BLaER1 (cell line): ENCODE measurements around the gene ZNF527.
"Not testable (repeated sequence)": the region's sequence is repeated elsewhere in the genome, so short reads cannot be mapped to it uniquely, and the experiment has no call there.

ENCODE experiments used
- H3K27ac ChIP-seq: shearing (Covaris generic); formaldehyde crosslinking; 2 replicates; pipeline ENCODE4 v1.8.1; 2022
- H3K27me3 ChIP-seq: shearing (Covaris generic); formaldehyde crosslinking; 2 replicates; pipeline ENCODE4 v1.8.1; 2022
- H3K36me3 ChIP-seq: shearing (Covaris generic); formaldehyde crosslinking; 2 replicates; pipeline ENCODE4 v1.8.1; 2022
- H3K4me1 ChIP-seq: shearing (Covaris generic); formaldehyde crosslinking; 2 replicates; pipeline ENCODE4 v1.8.1; 2022
- H3K4me2 ChIP-seq: shearing (Covaris generic); formaldehyde crosslinking; 2 replicates; pipeline ENCODE4 v1.8.1; 2022
- H3K4me3 ChIP-seq: shearing (Covaris generic); formaldehyde crosslinking; 2 replicates; pipeline ENCODE4 v1.8.1; 2022
- H3K9ac ChIP-seq: shearing (Covaris generic); formaldehyde crosslinking; 2 replicates; pipeline ENCODE4 v1.8.1; 2022
- H3K9me3 ChIP-seq: shearing (Covaris generic); formaldehyde crosslinking; 2 replicates; pipeline ENCODE4 v1.8.1; 2022
- H4K20me1 ChIP-seq: shearing (Covaris generic); formaldehyde crosslinking; 2 replicates; pipeline ENCODE4 v1.8.1; 2022
- Cebpa-rat ChIP-seq: shearing (Covaris generic); IDR thresholded peaks from 2 replicates; pipeline ENCODE4 v1.8.1; 2022

ZNF527 gene

GRCh38 chr19:37361994-37362393 is 8.9 kb upstream of the ZNF527 start:
- H3K9me3 ChIP-seq = peaks cover 95% of the 10 kb centered on the region
- no peaks in the 10 kb centered on the region for H3K4me1 ChIP-seq
- no peak overlapping the region for H3K27ac ChIP-seq
- no peak overlapping the region for H3K4me2 ChIP-seq
- TF ChIP-seq Cebpa-rat = no peak
- H3K36me3 ChIP-seq = peaks cover 89% of the 10 kb centered on the region
- H3K4me3 ChIP-seq = 0 out of 2 replicates have a peak overlapping the region, but pooled peaks have one; percentile 17
- H3K27me3 ChIP-seq = no peaks in the 10 kb centered on the region
- no peak overlapping the region for H3K9ac ChIP-seq
- no peaks in the 10 kb centered on the region for H4K20me1 ChIP-seq

GRCh38 chr19:37362733-37363132 is 8.2 kb upstream of the ZNF527 start:
- Histone ChIP-seq H3K27ac (no peak overlapping the region), H3K9ac (no peak overlapping the region), H4K20me1 (no peaks in the 10 kb centered on the region), H3K9me3 (peaks cover 88% of the 10 kb centered on the region), H3K4me2 (no peak overlapping the region), H3K4me1 (no peaks in the 10 kb centered on the region), H3K4me3 (peak overlapping the region; percentile 18; the same call in 1 of the 2 replicates), H3K36me3 (peaks cover 82% of the 10 kb centered on the region), H3K27me3 (no peaks in the 10 kb centered on the region)
- no peak for TF ChIP-seq Cebpa-rat

GRCh38 chr19:37370386-37370879 is 466 bp upstream of the ZNF527 start:
- Histone ChIP-seq H3K36me3 (peaks cover 31% of the 10 kb centered on the region), H3K9me3 (peaks cover 33% of the 10 kb centered on the region), H3K9ac (peak overlapping the region; percentile 88), H3K4me1 (peaks cover 16% of the 10 kb centered on the region), H3K4me3 (peak overlapping the region; percentile 79), H3K27ac (peak overlapping the region; percentile 76), H3K4me2 (peak overlapping the region; percentile 88)
- H4K20me1 ChIP-seq, H3K27me3 ChIP-seq: not testable (repeated sequence)

GRCh38 chr19:37389234-37389633 is 18.3 kb downstream of the ZNF527 start:
- TF ChIP-seq Cebpa-rat = no peak
- Histone ChIP-seq H3K36me3 (peaks cover 69% of the 10 kb centered on the region), H3K4me2 (no peak overlapping the region), H4K20me1 (no peaks in the 10 kb centered on the region), H3K27me3 (no peaks in the 10 kb centered on the region), H3K27ac (no peak overlapping the region), H3K4me3 (peak overlapping the region; percentile 36; the same call in 1 of the 2 replicates), H3K4me1 (no peaks in the 10 kb centered on the region), H3K9me3 (peaks cover 96% of the 10 kb centered on the region), H3K9ac (no peak overlapping the region)

GRCh38 chr19:37391399-37391798 is 20.5 kb downstream of the ZNF527 start:
- Histone ChIP-seq H3K36me3 (peaks cover 53% of the 10 kb centered on the region), H3K9me3 (peaks cover 90% of the 10 kb centered on the region)
- not testable (repeated sequence) for H3K4me3 ChIP-seq, H3K27me3 ChIP-seq, H3K4me2 ChIP-seq, H3K9ac ChIP-seq, H3K4me1 ChIP-seq, H3K27ac ChIP-seq, H4K20me1 ChIP-seq

GRCh38 chr19:37401078-37401477 is 30.2 kb downstream of the ZNF527 start:
- Histone ChIP-seq H3K4me1 (no peaks in the 10 kb centered on the region), H3K36me3 (0 out of 2 replicates have a peak, but pooled peaks cover 14% of the 10 kb centered on the region), H3K4me2 (no peak overlapping the region), H4K20me1 (no peaks in the 10 kb centered on the region), H3K9me3 (peaks cover 91% of the 10 kb centered on the region), H3K27ac (no peak overlapping the region), H3K9ac (no peak overlapping the region), H3K27me3 (no peaks in the 10 kb centered on the region), H3K4me3 (no peak overlapping the region)
- no peak for TF ChIP-seq Cebpa-rat

- no peaks in the 10 kb centered on the region for H3K4me1 ChIP-seq
- H3K27ac ChIP-seq = no peak overlapping the region
- no peak overlapping the region for H3K9ac ChIP-seq
- H3K4me3 ChIP-seq = no peak overlapping the region
- peaks cover 88% of the 10 kb centered on the region for H3K9me3 ChIP-seq
- no peak overlapping the region for H3K4me2 ChIP-seq
- TF ChIP-seq Cebpa-rat = no peak
- H3K36me3 ChIP-seq = peaks cover 16% of the 10 kb centered on the region; the same call in 1 of the 2 replicates
- no peaks in the 10 kb centered on the region for H3K27me3 ChIP-seq
- H4K20me1 ChIP-seq = no peaks in the 10 kb centered on the region
Measured at GRCh38 chr19:37403403-37403802, 32.5 kb downstream of the ZNF527 start.

- H3K9me3 ChIP-seq = peaks cover 90% of the 10 kb centered on the region
- H3K9ac ChIP-seq, H3K4me1 ChIP-seq, H3K27ac ChIP-seq, H3K4me2 ChIP-seq, H4K20me1 ChIP-seq, H3K4me3 ChIP-seq, H3K27me3 ChIP-seq: not testable (repeated sequence)
- peaks cover 19% of the 10 kb centered on the region; the same call in 1 of the 2 replicates for H3K36me3 ChIP-seq
Measured at GRCh38 chr19:37406140-37406846, 35.4 kb downstream of the ZNF527 start.

- no peak overlapping the region for H3K4me2 ChIP-seq
- H3K27me3 ChIP-seq = no peaks in the 10 kb centered on the region
- no peak overlapping the region for H3K9ac ChIP-seq
- H4K20me1 ChIP-seq = no peaks in the 10 kb centered on the region
- peaks cover 100% of the 10 kb centered on the region for H3K9me3 ChIP-seq
- H3K36me3 ChIP-seq = peaks cover 58% of the 10 kb centered on the region
- peak overlapping the region; percentile 44 for H3K4me3 ChIP-seq
- no peak for TF ChIP-seq Cebpa-rat
- no peaks in the 10 kb centered on the region for H3K4me1 ChIP-seq
- no peak overlapping the region for H3K27ac ChIP-seq
Measured at GRCh38 chr19:37412700-37413099, 41.8 kb downstream of the ZNF527 start.

- H3K36me3 ChIP-seq = peaks cover 61% of the 10 kb centered on the region
Measured at GRCh38 chr19:37413313-37414084, 42.6 kb downstream of the ZNF527 start.

More at GRCh38 chr19:37413313-37414084, 42.6 kb downstream of the ZNF527 start:
- Histone ChIP-seq H3K4me1 (no peaks in the 10 kb centered on the region), H3K4me2 (no peak overlapping the region), H3K27me3 (no peaks in the 10 kb centered on the region), H3K9me3 (peaks cover 100% of the 10 kb centered on the region), H4K20me1 (no peaks in the 10 kb centered on the region), H3K27ac (no peak overlapping the region), H3K4me3 (peak overlapping the region; percentile 44), H3K9ac (no peak overlapping the region)
- TF ChIP-seq Cebpa-rat = no peak
